ENCODE results near the gene ETV3L.

Gene ETV3L

DNA sequence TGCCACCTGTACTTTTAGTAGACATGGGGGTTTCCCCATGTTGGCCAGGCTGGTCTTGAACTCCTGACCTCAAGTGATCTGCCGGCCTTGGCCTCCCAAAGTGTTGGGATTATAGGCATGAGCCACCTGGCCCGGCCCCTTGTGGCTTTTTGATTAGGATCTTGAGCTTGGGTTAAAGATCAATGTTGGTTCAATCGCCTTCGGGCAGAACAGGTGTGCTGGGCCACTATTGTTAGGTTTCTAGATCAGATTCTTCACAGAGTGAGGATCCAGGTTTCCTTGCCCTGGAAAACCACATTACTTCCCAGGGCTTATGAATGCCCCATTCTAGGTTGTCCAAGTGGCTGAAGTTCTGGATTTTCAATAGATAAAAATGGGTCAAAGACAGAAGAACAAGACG lies 32.5 kb upstream of the ETV3L start:
- DNase-seq (ENCODE audit: low read depth): no peak

- DNase-seq (ENCODE audit: low read depth): no peak
These were observed 31.7 kb upstream of the ETV3L start for GRCh38 chr1:157131281-157131680.

GRCh38 chr1:157124855-157125254 lies 25.2 kb upstream of the ETV3L start:
- DNase-seq (ENCODE audit: low read depth): no peak

GRCh38 chr1:157119448-157119847 lies 19.8 kb upstream of the ETV3L start:
- no peak for DNase-seq (ENCODE audit: low read depth)

- DNase-seq (ENCODE audit: low read depth): no peak
These were observed 19.4 kb upstream of the ETV3L start for GRCh38 chr1:157119008-157119407.

- DNase-seq (ENCODE audit: low read depth): no peak
These were observed 18.0 kb upstream of the ETV3L start for GRCh38 chr1:157117527-157118057.

- DNase-seq (ENCODE audit: low read depth): no peak
These were observed 17.1 kb upstream of the ETV3L start for GRCh38 chr1:157116737-157117103.

GRCh38 chr1:157115851-157116736 lies 16.5 kb upstream of the ETV3L start:
- no peak for DNase-seq (ENCODE audit: low read depth)

GRCh38 chr1:157115429-157115838 lies 15.8 kb upstream of the ETV3L start:
- no peak for DNase-seq (ENCODE audit: low read depth)

- no peak for DNase-seq (ENCODE audit: low read depth)
These were observed 14.8 kb upstream of the ETV3L start for GRCh38 chr1:157114183-157115121.

DNA sequence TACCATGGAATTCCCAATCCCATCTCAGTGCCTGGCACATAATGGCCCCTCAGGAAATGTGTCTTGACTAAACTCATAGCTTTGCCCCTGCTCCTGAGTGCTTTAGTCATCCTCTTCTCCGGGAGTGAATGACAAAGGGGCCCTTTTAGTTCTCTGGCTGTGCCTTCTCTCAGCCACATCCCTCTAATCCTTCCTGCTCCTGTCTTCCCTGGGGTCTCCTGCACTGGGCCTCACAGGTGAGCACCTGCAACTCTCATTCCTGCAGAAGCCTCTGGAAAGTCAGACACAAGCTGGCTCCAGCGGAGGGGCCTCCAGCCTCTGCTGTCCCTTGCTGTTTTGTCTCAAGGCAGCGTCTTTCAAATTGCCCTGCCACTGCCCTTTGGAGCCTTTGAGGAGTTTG lies 14.0 kb upstream of the ETV3L start:
- no peak for DNase-seq (ENCODE audit: low read depth)

DNA sequence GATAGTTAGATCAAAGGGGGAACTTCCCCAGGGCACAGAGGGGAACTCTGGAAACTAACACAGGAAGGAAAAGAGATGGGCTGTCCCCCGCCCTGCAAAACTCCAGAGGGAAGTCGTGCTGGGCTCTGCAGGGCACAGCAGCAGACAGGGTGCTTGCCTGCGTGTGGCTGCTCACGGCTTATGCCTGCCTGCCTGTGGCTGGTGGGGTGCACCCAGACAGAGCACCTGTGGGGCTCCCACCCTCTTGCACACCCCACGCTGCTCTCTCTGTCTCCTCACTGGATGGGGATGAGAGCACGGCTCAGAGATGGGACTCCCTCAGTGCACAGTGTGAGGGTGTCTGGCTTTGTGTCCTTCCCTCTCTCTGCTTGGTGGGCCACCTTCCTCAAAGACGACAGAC lies 13.5 kb upstream of the ETV3L start:
- DNase-seq (ENCODE audit: low read depth): no peak

DNA sequence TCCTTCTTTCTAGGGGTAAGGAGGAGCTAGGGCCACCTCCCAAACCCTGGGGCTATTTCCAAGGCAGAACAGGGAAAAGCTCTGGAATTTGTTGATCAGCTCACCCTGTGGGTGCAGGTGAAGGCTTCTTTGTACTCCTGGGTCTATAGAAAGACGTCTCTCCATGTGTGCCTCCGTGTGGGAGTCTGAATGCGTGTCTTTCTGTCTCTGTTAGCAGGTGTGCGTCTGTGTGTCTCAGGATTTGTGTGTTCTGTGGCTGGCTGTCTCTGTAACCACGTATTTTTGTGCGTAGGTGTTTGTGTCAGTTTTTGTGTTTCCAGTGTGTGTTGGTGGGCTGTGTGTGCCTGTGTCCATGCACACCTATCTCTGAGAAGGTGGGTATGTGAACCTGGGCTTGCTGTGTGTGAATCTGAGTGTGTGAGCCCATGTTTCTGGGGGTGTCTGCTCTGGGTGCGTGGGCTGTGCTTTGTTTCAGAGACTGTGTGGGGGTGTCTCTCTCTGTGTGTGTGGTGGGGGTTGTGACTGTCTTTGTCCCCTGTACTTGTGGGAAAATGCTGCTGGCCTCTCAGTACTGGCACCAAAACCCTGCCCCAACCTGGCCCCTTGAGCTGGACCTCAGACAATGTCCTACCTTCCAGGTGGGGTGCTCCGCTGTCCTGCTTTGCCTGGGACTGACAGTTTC lies 12.7 kb upstream of the ETV3L start:
- no peak for DNase-seq (ENCODE audit: low read depth)

GRCh38 chr1:157111396-157112165 lies 12.0 kb upstream of the ETV3L start:
- DNase-seq (ENCODE audit: low read depth): no peak

GRCh38 chr1:157110686-157111085 lies 11.1 kb upstream of the ETV3L start:
- DNase-seq (ENCODE audit: low read depth): no peak

- no peak for DNase-seq (ENCODE audit: low read depth)
These were observed 10.4 kb upstream of the ETV3L start for GRCh38 chr1:157110003-157110402.

GRCh38 chr1:157108448-157108847 lies 8.8 kb upstream of the ETV3L start:
- DNase-seq (ENCODE audit: low read depth): no peak

DNA sequence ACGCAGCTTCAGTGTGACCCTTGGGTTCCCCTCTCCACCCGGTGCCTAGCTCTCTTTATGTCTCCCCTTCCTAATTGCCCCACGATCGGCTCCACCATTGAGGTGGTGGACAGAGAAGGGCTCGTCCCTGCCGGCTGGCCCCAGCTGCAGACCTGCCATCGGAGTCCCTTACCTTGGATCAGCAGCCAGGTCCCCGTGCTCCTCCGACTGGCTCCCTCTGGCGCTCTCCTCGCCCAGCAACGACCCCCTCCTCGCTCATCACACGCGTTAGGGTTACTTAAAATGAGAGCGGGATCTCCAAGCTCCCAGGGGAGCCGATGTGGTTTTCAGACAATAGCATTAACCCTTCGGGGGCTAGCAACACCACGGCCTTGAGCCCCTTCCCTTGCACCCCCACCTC lies 8.1 kb upstream of the ETV3L start:
- no peak for DNase-seq (ENCODE audit: low read depth)

- no peak for DNase-seq (ENCODE audit: low read depth)
These were observed 7.2 kb upstream of the ETV3L start for GRCh38 chr1:157106813-157107189.

- no peak for DNase-seq (ENCODE audit: low read depth)
These were observed 6.6 kb upstream of the ETV3L start for GRCh38 chr1:157105988-157106812.
